Prostate gland (tissue), 2 donors: ENCODE results near the gene PON2.

ENCODE experiments used
- POLR2A ChIP-seq: fragments of 450-650 bp; IDR thresholded peaks from one replicate; pipeline ENCODE4 v1.6.1; 2016; ENCODE audit warnings: antibody characterized with exemption, mild to moderate bottlenecking
- TF ChIP-seq, protein P1 (sequence below), 4 experiments: fragments of 200-600 bp in 2 of 4; fragments of 450-650 bp in 2 of 4; sonication (generic) in 2 of 4; IDR thresholded peaks; 1 replicate in 3 of 4; 2 replicates in 1 of 4; pipeline ENCODE4 v1.5.1; 2016 to 2019; ENCODE audit warnings: antibody characterized with exemption in 4 of 4, mild to moderate bottlenecking in 2 of 4, moderate library complexity in 2 of 4

GRCh38 chr7:95478272-95479037 is 43.6 kb upstream of the PON2 start:
- TF ChIP-seq, protein P1, sequence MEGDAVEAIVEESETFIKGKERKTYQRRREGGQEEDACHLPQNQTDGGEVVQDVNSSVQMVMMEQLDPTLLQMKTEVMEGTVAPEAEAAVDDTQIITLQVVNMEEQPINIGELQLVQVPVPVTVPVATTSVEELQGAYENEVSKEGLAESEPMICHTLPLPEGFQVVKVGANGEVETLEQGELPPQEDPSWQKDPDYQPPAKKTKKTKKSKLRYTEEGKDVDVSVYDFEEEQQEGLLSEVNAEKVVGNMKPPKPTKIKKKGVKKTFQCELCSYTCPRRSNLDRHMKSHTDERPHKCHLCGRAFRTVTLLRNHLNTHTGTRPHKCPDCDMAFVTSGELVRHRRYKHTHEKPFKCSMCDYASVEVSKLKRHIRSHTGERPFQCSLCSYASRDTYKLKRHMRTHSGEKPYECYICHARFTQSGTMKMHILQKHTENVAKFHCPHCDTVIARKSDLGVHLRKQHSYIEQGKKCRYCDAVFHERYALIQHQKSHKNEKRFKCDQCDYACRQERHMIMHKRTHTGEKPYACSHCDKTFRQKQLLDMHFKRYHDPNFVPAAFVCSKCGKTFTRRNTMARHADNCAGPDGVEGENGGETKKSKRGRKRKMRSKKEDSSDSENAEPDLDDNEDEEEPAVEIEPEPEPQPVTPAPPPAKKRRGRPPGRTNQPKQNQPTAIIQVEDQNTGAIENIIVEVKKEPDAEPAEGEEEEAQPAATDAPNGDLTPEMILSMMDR (IDR thresholded peaks at IDR 0.05), result no peak
- TF ChIP-seq POLR2A, result no peak
